PC-3 (cell line): ENCODE results near the gene PHAX. TPM values are rescaled to one million over a fixed set of nuclear protein-coding genes. Genes with fewer than 3 reads are reported as not detected.
"Not testable (repeated sequence)": the region's sequence is repeated elsewhere in the genome, so short reads cannot be mapped to it uniquely, and the experiment has no call there.

Experiments
- ATAC-seq: fragments of 200-7000 bp; cut with Tn5 transposase; 2 replicates; pipeline ENCODE4 v1.9.1; 2020; ENCODE audit warnings: mild to moderate bottlenecking, moderate library complexity
- BruUV-seq: library from RNA; stranded (reverse); fragments of 400-500 nt; replicated peaks from 2 replicates; lab custom pipeline; 2021; lab: Mats Ljungman, UMichigan
- CTCF ChIA-PET: fragments of 300-600 bp; sonication (Branson Sonifier 250); formaldehyde crosslinking; loops from one replicate; lab custom pipeline; 2022; ENCODE audit warnings: antibody characterized with exemption; lab: Charles Lee
- POLR2A ChIA-PET: fragments of 300-600 bp; sonication (Branson Sonifier 250); formaldehyde crosslinking; loops from one replicate; lab custom pipeline; 2022; ENCODE audit warnings: antibody characterized with exemption; ENCODE audit not compliant: unreplicated experiment; lab: Charles Lee
- DNase-seq: peaks from one replicate; pipeline ENCODE4 v3.0.0-alpha.2; 2015
- H2AFZ ChIP-seq: fragments of 300-600 bp; sonication (generic); 2 replicates; pipeline ENCODE4 v1.6.0; 2016; ENCODE audit warnings: antibody characterized with exemption, low read length
- H3F3A ChIP-seq: fragments of 300-600 bp; sonication (generic); one replicate; pipeline ENCODE4 v1.6.0; 2017; ENCODE audit warnings: antibody characterized with exemption, low read length, control low read depth, mild to moderate bottlenecking; ENCODE audit not compliant: unreplicated experiment
- H3K27ac ChIP-seq: fragments of 300-600 bp; sonication (generic); 2 replicates; pipeline ENCODE4 v1.5.1; 2016; ENCODE audit warnings: mild to moderate bottlenecking, low read length
- H3K27me3 ChIP-seq: fragments of 300-600 bp; sonication (generic); 2 replicates; pipeline ENCODE4 v1.6.1; 2016; ENCODE audit warnings: low read length, mixed read lengths
- H3K36me3 ChIP-seq: fragments of 300-600 bp; sonication (generic); 2 replicates; pipeline ENCODE4 v1.6.1; 2016; ENCODE audit warnings: low read depth, mixed run types, low read length, mixed read lengths
- H3K4me1 ChIP-seq: fragments of 300-600 bp; sonication (generic); 2 replicates; pipeline ENCODE4 v1.5.1; 2016; ENCODE audit warnings: low read length; ENCODE audit not compliant: insufficient read depth
- H3K4me2 ChIP-seq: fragments of 300-600 bp; sonication (generic); 2 replicates; pipeline ENCODE4 v1.6.0; 2016; ENCODE audit warnings: low read length
- H3K4me3 ChIP-seq: fragments of 300-600 bp; sonication (generic); 2 replicates; pipeline ENCODE4 v1.5.1; 2016; ENCODE audit warnings: mild to moderate bottlenecking, low read length, mixed read lengths
- H3K79me2 ChIP-seq: fragments of 300-600 bp; sonication (generic); 2 replicates; pipeline ENCODE4 v1.6.1; 2017; ENCODE audit warnings: low read length, mixed read lengths
- H3K9ac ChIP-seq: fragments of 300-600 bp; sonication (generic); 2 replicates; pipeline ENCODE4 v1.6.0; 2016; ENCODE audit warnings: mild to moderate bottlenecking, low read length
- H3K9me2 ChIP-seq: fragments of 300-600 bp; sonication (generic); replicated peaks from 2 replicates; pipeline ENCODE4 v1.6.1; 2016; ENCODE audit warnings: mixed run types, low read length, mixed read lengths
- H3K9me3 ChIP-seq: fragments of 300-600 bp; sonication (generic); 2 replicates; pipeline ENCODE4 v1.6.1; 2016; ENCODE audit warnings: low read length, mixed read lengths
- H4K20me1 ChIP-seq: fragments of 300-600 bp; sonication (generic); 2 replicates; pipeline ENCODE4 v1.6.1; 2016; ENCODE audit warnings: low read length, mixed read lengths
- CTCF ChIP-seq: fragments of 300-600 bp; sonication (generic); conservative IDR thresholded peaks from 2 replicates; pipeline ENCODE4 v1.5.1; 2017; ENCODE audit warnings: antibody characterized with exemption, low read depth, mild to moderate bottlenecking, low read length
- EZH2 ChIP-seq: fragments of 300-600 bp; sonication (generic); IDR thresholded peaks from one replicate; pipeline ENCODE4 v1.6.1; 2017; ENCODE audit warnings: antibody characterized with exemption, mild to moderate bottlenecking, low read length; ENCODE audit not compliant: unreplicated experiment
- EZH2phosphoT487 ChIP-seq: fragments of 300-600 bp; sonication (generic); IDR thresholded peaks from 2 replicates; pipeline ENCODE4 v1.6.1; 2018; ENCODE audit warnings: mild to moderate bottlenecking, antibody characterized with exemption, low read length, borderline replicate concordance
- intact Hi-C: fragments of 100-400 bp; cut with micrococcal nuclease; formaldehyde crosslinking; loops from 2 replicates; pipeline ENCODE4 v1.9.0; 2023
- total RNA-seq: library from RNA; depleted of rRNA; stranded (reverse); fragments of >200 nt; gene quantifications from 2 replicates; pipeline ENCODE4 v1.2.3, GENCODE V29; 2014

PHAX gene
- total RNA-seq, 1 experiment from 2014 or later = 40.3 TPM

- POLR2A ChIA-PET, CTCF ChIA-PET, H3K9me2 ChIP-seq, H3K4me1 ChIP-seq, DNase-seq, H3K36me3 ChIP-seq, H3K79me2 ChIP-seq, intact Hi-C loops, H3K9me3 ChIP-seq, H3K9ac ChIP-seq, BruUV-seq, H3F3A ChIP-seq, H4K20me1 ChIP-seq, H2AFZ ChIP-seq, ATAC-seq, H3K4me2 ChIP-seq, H3K27me3 ChIP-seq, H3K4me3 ChIP-seq, H3K27ac ChIP-seq: not testable (repeated sequence)
Observed at GRCh38 chr5:126649709-126650108, 49.0 kb downstream of the PHAX start.

GRCh38 chr5:126650463-126650862, 49.7 kb downstream of the PHAX start:
- Histone ChIP-seq H3K27me3 (no peaks in the 10 kb centered on the region), H3K9me2 (no peaks in the 10 kb centered on the region), H3K27ac (no peak overlapping the region), H3F3A (no peaks in the 10 kb centered on the region), H3K4me2 (no peak overlapping the region), H3K9ac (no peak overlapping the region), H3K79me2 (no peaks in the 10 kb centered on the region), H2AFZ (no peak overlapping the region), H3K36me3 (no peaks in the 10 kb centered on the region), H3K4me1 (no peaks in the 10 kb centered on the region), H3K4me3 (no peak overlapping the region), H4K20me1 (no peaks in the 10 kb centered on the region), H3K9me3 (no peaks in the 10 kb centered on the region)
- intact Hi-C loops = no loop called here
- BruUV-seq = no TSS peak
- no peak for ATAC-seq
- ChIA-PET CTCF (interaction anchor here (0.5 kb wide), 1 partner anchor 31 kb away, joined by 5 read pairs; no protein-coding TSS in a partner anchor), POLR2A (no interaction called here)
- no peak for DNase-seq
- TF ChIP-seq EZH2phosphoT487 (no peak), EZH2 (no peak), CTCF (no peak)

- ATAC-seq = no peak
- Histone ChIP-seq H3K36me3 (no peaks in the 10 kb centered on the region), H3K9me2 (no peaks in the 10 kb centered on the region), H3K4me2 (no peak overlapping the region), H3K9ac (no peak overlapping the region), H3K4me3 (no peak overlapping the region), H3F3A (no peaks in the 10 kb centered on the region), H3K9me3 (no peaks in the 10 kb centered on the region), H3K27ac (no peak overlapping the region), H4K20me1 (no peaks in the 10 kb centered on the region), H2AFZ (no peak overlapping the region), H3K4me1 (no peaks in the 10 kb centered on the region), H3K27me3 (no peaks in the 10 kb centered on the region), H3K79me2 (no peaks in the 10 kb centered on the region)
- CTCF ChIA-PET = no interaction called here
- BruUV-seq = no TSS peak
- DNase-seq = no peak
- TF ChIP-seq CTCF (no peak), EZH2 (no peak), EZH2phosphoT487 (no peak)
- intact Hi-C loops = no loop called here
- POLR2A ChIA-PET = no interaction called here
Observed at GRCh38 chr5:126651013-126651577, 50.3 kb downstream of the PHAX start.
